Measurements from ENCODE around the gene CEP192. TPM values are rescaled to one million over a fixed set of nuclear protein-coding genes. Genes with fewer than 3 reads are reported as not detected.
"Not testable (repeated sequence)": the region's sequence is repeated elsewhere in the genome, so short reads cannot be mapped to it uniquely, and the experiment has no call there.

CEP192 gene
- total and polyA plus RNA-seq, 2 experiments from 2014 or later, result 8.4 to 26.3 TPM

GRCh38 chr18:12991821-12992179, 638 bp downstream of the CEP192 start:
- no peak for DNase-seq (ENCODE audit: low read depth in 1 of 2, low spot score in 1 of 2)
- H3K9me3 ChIP-seq (ENCODE audit: low read depth), result no peaks in the 10 kb centered on the region
- no peaks in the 10 kb centered on the region for H3K36me3 ChIP-seq
- peaks cover 5% of the 10 kb centered on the region for H3K4me1 ChIP-seq (ENCODE audit: low read depth)
- peak overlapping the region; percentile 81 for H3K27ac ChIP-seq
- peak overlapping the region; percentile 80 for H3K4me3 ChIP-seq
- no peaks in the 10 kb centered on the region for H3K27me3 ChIP-seq
- TF ChIP-seq, protein P1, sequence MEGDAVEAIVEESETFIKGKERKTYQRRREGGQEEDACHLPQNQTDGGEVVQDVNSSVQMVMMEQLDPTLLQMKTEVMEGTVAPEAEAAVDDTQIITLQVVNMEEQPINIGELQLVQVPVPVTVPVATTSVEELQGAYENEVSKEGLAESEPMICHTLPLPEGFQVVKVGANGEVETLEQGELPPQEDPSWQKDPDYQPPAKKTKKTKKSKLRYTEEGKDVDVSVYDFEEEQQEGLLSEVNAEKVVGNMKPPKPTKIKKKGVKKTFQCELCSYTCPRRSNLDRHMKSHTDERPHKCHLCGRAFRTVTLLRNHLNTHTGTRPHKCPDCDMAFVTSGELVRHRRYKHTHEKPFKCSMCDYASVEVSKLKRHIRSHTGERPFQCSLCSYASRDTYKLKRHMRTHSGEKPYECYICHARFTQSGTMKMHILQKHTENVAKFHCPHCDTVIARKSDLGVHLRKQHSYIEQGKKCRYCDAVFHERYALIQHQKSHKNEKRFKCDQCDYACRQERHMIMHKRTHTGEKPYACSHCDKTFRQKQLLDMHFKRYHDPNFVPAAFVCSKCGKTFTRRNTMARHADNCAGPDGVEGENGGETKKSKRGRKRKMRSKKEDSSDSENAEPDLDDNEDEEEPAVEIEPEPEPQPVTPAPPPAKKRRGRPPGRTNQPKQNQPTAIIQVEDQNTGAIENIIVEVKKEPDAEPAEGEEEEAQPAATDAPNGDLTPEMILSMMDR (IDR thresholded peaks at IDR 0.05; ENCODE audit: low read depth, low read length), result no peak

DNA sequence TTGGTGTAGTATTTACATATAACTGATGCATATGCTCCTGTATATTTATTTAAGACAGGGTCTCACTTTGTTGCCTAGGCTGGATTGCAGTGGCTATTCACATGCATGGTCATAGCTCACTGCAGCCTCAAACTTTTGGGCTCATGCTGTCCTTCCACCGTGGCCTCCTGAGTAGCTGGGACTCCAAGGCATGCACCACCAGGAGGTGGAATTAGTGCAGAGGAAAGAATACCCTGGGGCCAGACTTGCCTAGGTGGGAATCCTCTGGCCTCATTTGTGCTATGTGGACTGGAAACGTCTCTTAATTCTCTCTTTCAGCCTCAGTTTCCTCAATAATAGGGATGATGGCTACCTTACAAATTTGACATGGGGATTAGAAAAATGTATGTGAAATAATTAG, 2.3 kb downstream of the CEP192 start:
- Histone ChIP-seq H3K27me3 (no peaks in the 10 kb centered on the region), H3K27ac (no peak overlapping the region), H3K4me1 (ENCODE audit: low read depth) (peaks cover 8% of the 10 kb centered on the region), H3K9me3 (ENCODE audit: low read depth) (no peaks in the 10 kb centered on the region), H3K36me3 (no peaks in the 10 kb centered on the region), H3K4me3 (no peak overlapping the region)
- TF ChIP-seq, protein P1 (IDR thresholded peaks at IDR 0.05; ENCODE audit: low read depth, low read length), result no peak
- no peak for DNase-seq (ENCODE audit: low read depth in 1 of 2, low spot score in 1 of 2)

DNA sequence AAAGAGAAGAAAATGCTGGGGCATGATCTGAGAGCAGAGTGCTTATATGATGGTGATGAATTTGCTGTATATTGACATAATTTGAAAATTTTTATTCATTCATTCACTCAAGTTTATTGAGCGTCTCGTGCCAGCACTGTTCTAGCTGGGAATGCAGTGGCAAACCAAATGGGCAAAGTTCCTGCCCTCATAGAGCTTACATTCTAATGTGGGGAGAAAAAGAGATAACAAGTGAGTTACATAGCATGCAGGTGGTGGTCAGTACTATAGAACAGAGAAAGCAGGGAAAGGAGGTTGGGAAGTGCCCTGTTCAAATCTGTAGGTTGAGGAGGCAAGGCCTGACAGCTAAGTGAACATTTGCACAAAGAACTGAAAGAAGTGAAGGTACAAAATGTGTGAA, 4.3 kb downstream of the CEP192 start:
- TF ChIP-seq, protein P1 (IDR thresholded peaks at IDR 0.05; ENCODE audit: low read depth, low read length), result no peak
- H3K4me3 ChIP-seq, result no peak overlapping the region
- H3K9me3 ChIP-seq (ENCODE audit: low read depth), result no peaks in the 10 kb centered on the region
- H3K4me1 ChIP-seq (ENCODE audit: low read depth), result peaks cover 8% of the 10 kb centered on the region
- no peaks in the 10 kb centered on the region for H3K27me3 ChIP-seq
- H3K36me3 ChIP-seq, result no peaks in the 10 kb centered on the region
- no peak overlapping the region for H3K27ac ChIP-seq
- DNase-seq (ENCODE audit: low read depth in 1 of 2, low spot score in 1 of 2), result no peak

DNA sequence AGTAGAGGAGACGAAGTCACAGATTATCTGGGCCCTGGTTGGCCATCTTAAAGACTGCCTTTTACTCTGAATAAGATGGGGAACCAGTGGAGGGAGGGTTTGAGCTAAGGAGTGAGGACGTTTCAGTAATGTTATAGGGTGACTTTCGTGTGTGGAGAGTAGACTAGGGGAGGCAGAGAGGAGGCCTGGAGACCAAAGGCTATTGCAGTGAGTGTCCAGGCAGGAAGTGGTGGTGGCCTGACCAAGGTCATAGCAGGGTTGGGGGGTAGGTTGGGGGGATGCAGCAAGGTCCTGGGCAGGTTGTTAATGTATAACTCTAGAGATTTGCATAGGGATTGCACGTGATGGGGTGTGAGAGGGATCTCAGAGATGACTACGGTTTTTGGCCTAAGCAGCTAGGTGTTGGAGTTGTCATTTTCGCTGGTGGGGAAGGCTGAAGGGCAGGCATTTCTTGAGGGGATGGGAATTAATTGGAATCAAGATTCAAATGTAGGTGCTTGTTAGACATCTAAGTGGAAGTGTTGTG, 4.9 kb downstream of the CEP192 start:
- Histone ChIP-seq H3K4me3 (no peak overlapping the region), H3K9me3 (ENCODE audit: low read depth) (no peaks in the 10 kb centered on the region), H3K4me1 (ENCODE audit: low read depth) (peaks cover 8% of the 10 kb centered on the region), H3K36me3 (peaks cover 4% of the 10 kb centered on the region), H3K27ac (no peak overlapping the region), H3K27me3 (no peaks in the 10 kb centered on the region)
- TF ChIP-seq, protein P1 (IDR thresholded peaks at IDR 0.05; ENCODE audit: low read depth, low read length), result no peak
- DNase-seq (ENCODE audit: low read depth in 1 of 2, low spot score in 1 of 2), result no peak

DNA sequence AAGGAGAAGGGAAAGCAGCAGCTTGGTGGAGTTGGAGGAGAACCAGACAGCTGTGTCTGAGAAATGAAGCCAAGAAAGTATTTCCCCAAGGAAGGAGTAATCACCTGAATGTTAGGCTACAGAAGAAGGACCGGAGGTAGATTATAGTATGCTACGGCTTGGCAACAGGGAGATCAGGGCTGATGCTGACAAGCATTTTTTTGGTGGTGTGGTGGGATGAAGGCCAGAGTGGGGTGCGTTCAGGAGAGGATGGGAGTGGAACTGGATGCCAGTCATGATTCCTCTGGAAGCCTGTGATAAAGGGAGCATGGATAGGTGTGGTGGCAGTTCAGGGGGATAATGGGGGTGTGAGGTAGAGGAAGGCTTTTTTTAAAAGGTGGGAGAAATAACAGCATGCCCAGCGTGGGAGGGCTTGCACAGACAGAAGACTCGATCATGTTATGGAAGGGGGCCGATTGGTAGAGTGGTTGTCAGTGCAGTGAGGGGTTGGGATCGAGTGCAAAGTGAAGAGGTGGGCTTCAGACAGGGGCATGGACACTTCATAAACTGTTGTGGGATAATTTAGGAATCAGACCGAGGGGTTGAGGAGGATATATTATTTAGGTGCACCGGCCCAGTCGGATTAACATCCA, 5.6 kb downstream of the CEP192 start:
- Histone ChIP-seq H3K27ac (peak overlapping the region; percentile 35), H3K4me3 (no peak overlapping the region), H3K27me3 (no peaks in the 10 kb centered on the region), H3K4me1 (ENCODE audit: low read depth) (peaks cover 8% of the 10 kb centered on the region), H3K9me3 (ENCODE audit: low read depth) (no peaks in the 10 kb centered on the region), H3K36me3 (peaks cover 4% of the 10 kb centered on the region)
- TF ChIP-seq, protein P1 (IDR thresholded peaks at IDR 0.05; ENCODE audit: low read depth, low read length), result no peak
- no peak for DNase-seq (ENCODE audit: low read depth in 1 of 2, low spot score in 1 of 2)

- not testable (repeated sequence) for H3K36me3 ChIP-seq; H3K27me3 ChIP-seq; DNase-seq (ENCODE audit: low read depth in 1 of 2, low spot score in 1 of 2); H3K4me3 ChIP-seq; H3K4me1 ChIP-seq (ENCODE audit: low read depth); H3K9me3 ChIP-seq (ENCODE audit: low read depth)
- H3K27ac ChIP-seq, result peak overlapping the region; percentile 35
Observed at GRCh38 chr18:12997330-12997729, 6.2 kb downstream of the CEP192 start.
